B cell (primary cell): ENCODE results near the gene MAP7D2. TPM values are rescaled to one million over a fixed set of nuclear protein-coding genes. Genes with fewer than 3 reads are reported as not detected.
A peak's percentile ranks its signal among the peaks of the same experiment; 100 is the strongest.

Experiments used
- ATAC-seq: fragments of 200-7000 bp; cut with Tn5 transposase; one replicate; pipeline ENCODE4 v1.10.0; 2021; ENCODE audit warnings: low read depth, mild to moderate bottlenecking, moderate number of reproducible peaks, moderate library complexity
- CTCF ChIA-PET: fragments of 350-600 bp; sonication (Branson Sonifier 250); formaldehyde crosslinking; loops from one replicate; lab custom pipeline; 2021; ENCODE audit warnings: antibody characterized with exemption, inconsistent platforms; lab: Charles Lee
- POLR2A ChIA-PET: fragments of 350-600 bp; sonication (Branson Sonifier 250); formaldehyde crosslinking; loops from one replicate; lab custom pipeline; 2021; ENCODE audit warnings: antibody characterized with exemption; lab: Charles Lee
- DNase-seq: peaks from one replicate; pipeline ENCODE4 v3.0.0; 2013
- H2AFZ ChIP-seq: 2 replicates; pipeline ENCODE4 v1.6.1; 2012; ENCODE audit warnings: mild to moderate bottlenecking, low read depth, low read length; ENCODE audit not compliant: insufficient read depth, poor library complexity, severe bottlenecking
- H3K27ac ChIP-seq, 2 donors: 1 replicate in 1 of 2; 2 replicates in 1 of 2; pipeline ENCODE4 v1.5.1; 2012 to 2013; ENCODE audit warnings: low read length in 2 of 2, mild to moderate bottlenecking in 2 of 2, moderate library complexity in 1 of 2
- H3K27me3 ChIP-seq, 4 experiments: fragments of 200-600 bp in 1 of 4; sonication (generic) in 1 of 4; replicated peaks in 1 of 4; 1 replicate in 2 of 4; 2 replicates in 2 of 4; pipeline versions ENCODE4 v1.6.1 to v1.7.0; 2013 to 2016; ENCODE audit warnings: low read length in 3 of 4, mild to moderate bottlenecking in 2 of 4, mixed read lengths in 1 of 4, moderate library complexity in 1 of 4; ENCODE audit not compliant: insufficient read depth in 4 of 4, control insufficient read depth in 3 of 4; ENCODE audit errors: control extremely low read depth in 1 of 4
- H3K36me3 ChIP-seq, 2 experiments: replicated peaks in 1 of 2; 1 replicate in 1 of 2; 2 replicates in 1 of 2; pipeline versions ENCODE4 v1.6.1 to v1.7.1; 2013; ENCODE audit warnings: low read length in 1 of 2; ENCODE audit not compliant: insufficient read depth in 2 of 2, control insufficient read depth in 1 of 2; ENCODE audit errors: control extremely low read depth in 1 of 2, extremely low read depth in 1 of 2
- H3K4me1 ChIP-seq, 2 donors: fragments of 200-600 bp in 1 of 2; sonication (generic) in 1 of 2; 1 replicate in 1 of 2; 2 replicates in 1 of 2; pipeline versions ENCODE4 v1.5.1 to v1.6.1; 2013 to 2017; ENCODE audit warnings: low read length in 2 of 2; ENCODE audit not compliant: control insufficient read depth in 2 of 2, insufficient read depth in 2 of 2
- H3K4me2 ChIP-seq: replicated peaks from 2 replicates; pipeline ENCODE3; 2012; ENCODE audit warnings: mild to moderate bottlenecking, low read depth, low read length; ENCODE audit not compliant: poor library complexity, severe bottlenecking
- H3K4me3 ChIP-seq, 5 experiments: fragments of 200-600 bp in 1 of 5; sonication (generic) in 1 of 5; 1 replicate in 3 of 5; 2 replicates in 2 of 5; pipeline versions ENCODE4 v1.5.1 to v1.7.0; 2011 to 2016; ENCODE audit warnings: low read length in 4 of 5, mild to moderate bottlenecking in 4 of 5, low read depth in 2 of 5, control low read depth in 1 of 5, moderate library complexity in 1 of 5; ENCODE audit not compliant: insufficient read depth in 1 of 5; ENCODE audit errors: control extremely low read depth in 1 of 5, extremely low read depth in 1 of 5
- H3K79me2 ChIP-seq: fragments of 200-600 bp; sonication (generic); one replicate; pipeline ENCODE4 v1.6.0; 2016; ENCODE audit warnings: low read length; ENCODE audit not compliant: control insufficient read depth, insufficient read depth
- H3K9ac ChIP-seq: fragments of 200-600 bp; sonication (generic); 2 replicates; pipeline ENCODE4 v1.6.1; 2017; ENCODE audit warnings: mild to moderate bottlenecking, low read length, moderate library complexity
- H3K9me3 ChIP-seq, 3 donors: one replicate each; pipeline versions ENCODE4 v1.6.1 to v1.7.1; 2013; ENCODE audit warnings: low read length in 2 of 3; ENCODE audit not compliant: control insufficient read depth in 2 of 3, insufficient read depth in 1 of 3; ENCODE audit errors: control extremely low read depth in 1 of 3
- H4K20me1 ChIP-seq: 2 replicates; pipeline ENCODE4 v1.6.0; 2012; ENCODE audit warnings: mild to moderate bottlenecking, low read length; ENCODE audit not compliant: insufficient read depth, control insufficient read depth, poor library complexity, severe bottlenecking
- H3K27ac Mint-ChIP-seq: one replicate; pipeline ENCODE4 v1.8.0; 2021; ENCODE audit warnings: mixed read lengths
- H3K27me3 Mint-ChIP-seq: one replicate; pipeline ENCODE4 v1.8.0; 2021; ENCODE audit warnings: mixed read lengths
- H3K4me1 Mint-ChIP-seq: one replicate; pipeline ENCODE4 v1.8.0; 2021; ENCODE audit warnings: mixed read lengths
- H3K4me3 Mint-ChIP-seq: one replicate; pipeline ENCODE4 v1.8.0; 2021; ENCODE audit warnings: mixed read lengths
- H3K9me3 Mint-ChIP-seq: one replicate; pipeline ENCODE4 v1.8.0; 2022; ENCODE audit warnings: mixed read lengths; ENCODE audit not compliant: insufficient read depth
- CTCF ChIP-seq: fragments of 200-600 bp; IDR thresholded peaks from one replicate; pipeline ENCODE4 v1.8.0; 2022; ENCODE audit warnings: antibody characterized with exemption, mild to moderate bottlenecking
- EZH2 ChIP-seq: IDR thresholded peaks from 2 replicates; pipeline ENCODE4 v1.6.1; 2012; ENCODE audit warnings: borderline replicate concordance, low read depth, mild to moderate bottlenecking, moderate library complexity, low read length; ENCODE audit not compliant: insufficient read depth, poor library complexity, severe bottlenecking
- WGBS: methylation state at CpG from one replicate; pipeline ENCODE4 v1.1.5; 2013; ENCODE audit warnings: missing lambda C conversion rate; ENCODE audit not compliant: insufficient coverage; 5-methylcytosine and 5-hydroxymethylcytosine counted together
- intact Hi-C: fragments of 100-400 bp; cut with micrococcal nuclease; formaldehyde crosslinking; loops from one replicate; pipeline ENCODE4 v1.10.0; 2022
- polyA plus RNA-seq: library from polyadenylated mRNA; depleted of rRNA; stranded (reverse); fragments of >200 nt; gene quantifications from 2 replicates; pipeline ENCODE4 v1.2.3, GENCODE V29; 2012
- small RNA-seq: library from RNA; depleted of rRNA; stranded (forward); fragments of <200 nt; gene quantifications from one replicate; pipeline ENCODE3, GENCODE V24; 2012; ENCODE audit warnings: low replicate concordance, low read depth; ENCODE audit not compliant: insufficient read length
- total RNA-seq, 2 donors: library from RNA; stranded (reverse); fragments of 120-200 nt in 1 of 2; gene quantifications; 1 replicate in 1 of 2; 2 replicates in 1 of 2; pipeline versions ENCODE4 v1.2.3 to v1.2.4, GENCODE V29; 2013 to 2022

Gene MAP7D2
- total and polyA plus RNA-seq, 2 donors (not counting 1 experiment from before 2014, with no cell fraction given), result 0.54 TPM; not detected in 1

GRCh38 chrX:19956923-19957322 is 159.8 kb downstream of the MAP7D2 start:
- Mint-ChIP-seq H3K4me1 (peaks cover 4% of the 10 kb centered on the region), H3K27me3 (no peaks in the 10 kb centered on the region), H3K27ac (no peak overlapping the region), H3K9me3 (no peaks in the 10 kb centered on the region), H3K4me3 (no peak overlapping the region)
- no peak for ATAC-seq
- Histone ChIP-seq H3K9me3 (no peaks in the 10 kb centered on the region), H3K27ac (no peak overlapping the region), H3K4me2 (no peak overlapping the region), H3K4me3 (no peak overlapping the region), H3K27me3 (no peaks in the 10 kb centered on the region), H4K20me1 (no peaks in the 10 kb centered on the region), H3K9ac (no peak overlapping the region), H3K4me1 (no peaks in the 10 kb centered on the region), H3K79me2 (no peaks in the 10 kb centered on the region), H2AFZ (no peak overlapping the region), H3K36me3 (peaks cover 0 to 5% of the 10 kb centered on the region in 2 experiments)
- no peak for DNase-seq
- intact Hi-C loops, result no loop called here
- TF ChIP-seq CTCF (no peak), EZH2 (no peak)
- no CpG with 5 or more reads among the region's 6 CpGs for WGBS
- POLR2A ChIA-PET, result no interaction called here
- CTCF ChIA-PET, result no interaction called here

Small RNAs within 50 kb of the gene (small RNA-seq; reads per million reads assigned to genes)
- not detected for gene MIR23C
- gene RF00019, result not detected
- 21.6 reads per million, percentile 90 among the genes with 10 or more reads in this experiment for gene RF00493
- not detected for gene RF00494

Other genes with a start within 250 kb of the MAP7D2 start
- 104 and 107 TPM in 2 replicates for gene SH3KBP1, start 229.3 kb downstream of the MAP7D2 start, total RNA-seq
- gene SH3KBP1, start 229.3 kb downstream of the MAP7D2 start, polyA plus RNA-seq, result 19.2 and 22.8 TPM in 2 replicates
- 21.1 and 21.5 TPM in 2 replicates for gene BCLAF3, start 125.8 kb downstream of the MAP7D2 start, total RNA-seq
- 3.1 and 4.7 TPM in 2 replicates for gene BCLAF3, start 125.8 kb downstream of the MAP7D2 start, polyA plus RNA-seq
- 39.3 and 42.7 TPM in 2 replicates for gene EIF1AX, start 24.9 kb upstream of the MAP7D2 start, total RNA-seq
- 15.6 and 33.1 TPM in 2 replicates for gene EIF1AX, start 24.9 kb upstream of the MAP7D2 start, polyA plus RNA-seq
- gene RPS6KA3, start 150.0 kb upstream of the MAP7D2 start, total RNA-seq, result 63.0 and 64.0 TPM in 2 replicates
- 17.0 and 23.6 TPM in 2 replicates for gene RPS6KA3, start 150.0 kb upstream of the MAP7D2 start, polyA plus RNA-seq